Activated CD4-positive, CD25-positive, alpha-beta regulatory T cell treated with anti-CD3 and anti-CD28 coated beads, Interleukin-2, amount 50 U/mL, for 72 hours (primary cell): Measurements from ENCODE around the gene PDZRN4.
"Not testable (repeated sequence)": the region's sequence is repeated elsewhere in the genome, so short reads cannot be mapped to it uniquely, and the experiment has no call there.

Source experiments
- DNase-seq: peaks from one replicate; pipeline ENCODE4 v3.0.0; 2021

The PDZRN4 gene

DNA sequence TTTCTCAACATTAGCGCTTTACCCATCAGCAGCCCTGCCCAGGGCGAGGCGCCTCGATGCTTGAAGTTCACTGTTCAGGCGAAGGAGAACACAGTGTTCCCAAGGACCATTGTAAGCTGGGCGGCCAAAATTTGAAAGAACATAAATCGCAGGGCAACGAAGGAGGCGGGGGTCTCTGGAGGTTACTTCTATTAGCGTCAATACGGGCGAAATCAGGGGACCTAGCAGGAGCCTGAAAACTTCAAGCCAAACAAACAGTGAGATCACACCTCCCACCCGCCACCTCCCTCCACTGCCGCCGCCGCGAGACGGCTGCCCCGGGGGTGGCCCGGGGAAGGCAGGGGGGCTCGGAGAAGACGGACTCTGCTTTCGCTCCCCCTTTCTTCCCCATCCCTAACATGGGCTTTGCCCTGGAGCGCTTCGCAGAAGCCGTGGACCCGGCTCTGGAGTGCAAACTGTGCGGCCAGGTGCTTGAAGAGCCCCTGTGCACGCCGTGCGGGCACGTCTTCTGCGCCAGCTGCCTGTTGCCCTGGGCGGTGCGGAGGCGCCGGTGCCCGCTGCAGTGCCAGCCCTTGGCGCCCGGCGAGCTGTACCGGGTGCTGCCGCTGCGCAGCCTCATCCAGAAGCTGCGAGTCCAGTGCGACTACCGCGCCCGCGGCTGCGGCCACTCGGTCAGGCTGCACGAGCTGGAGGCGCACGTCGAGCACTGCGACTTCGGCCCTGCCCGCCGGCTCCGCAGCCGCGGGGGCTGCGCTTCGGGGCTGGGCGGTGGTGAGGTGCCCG lies at the start of gene PDZRN4:
PDZRN4 (plus strand) TSS at position 263 of the 783 bp plus-strand sequence.
- DNase-seq: no peak

DNA sequence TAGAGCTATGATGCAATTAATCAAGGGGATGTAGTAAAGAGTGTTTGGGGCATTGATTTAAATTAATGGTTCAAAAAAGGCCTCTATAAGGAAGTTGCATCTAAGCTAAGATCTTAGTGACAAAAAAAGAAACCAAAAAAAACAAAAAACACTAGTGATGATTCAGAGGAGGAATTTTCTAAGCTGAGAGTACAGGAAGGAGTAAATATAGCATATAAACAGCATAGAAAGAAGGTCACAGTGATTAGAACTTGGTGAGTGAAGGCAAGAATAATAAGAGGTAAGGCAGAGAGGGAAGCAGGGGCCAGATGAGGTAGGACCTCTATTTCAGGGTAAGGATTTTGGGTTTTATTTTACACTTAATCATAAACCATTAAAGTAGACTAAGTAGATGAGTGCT lies 48.0 kb upstream of the PDZRN4 start:
- no peak for DNase-seq

DNA sequence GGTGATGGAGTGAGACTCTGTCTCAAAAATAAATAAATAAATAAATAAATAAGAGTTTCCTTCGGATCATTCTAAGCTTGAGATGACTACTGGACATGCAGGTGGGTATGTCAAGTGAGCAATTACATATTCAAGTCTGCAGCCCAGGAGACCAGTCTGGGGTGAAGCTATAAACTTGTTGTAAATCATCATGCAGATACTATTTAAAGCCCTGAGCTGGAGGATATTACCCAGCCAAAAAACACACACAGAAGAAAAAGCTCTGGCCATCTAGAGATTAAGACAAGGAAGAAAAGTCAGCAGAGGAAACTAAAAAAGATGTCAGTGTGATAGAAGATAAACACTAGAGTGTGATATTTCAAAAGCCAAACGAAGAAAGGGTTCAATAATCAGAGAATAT lies 47.0 kb upstream of the PDZRN4 start:
- DNase-seq: no peak

DNA sequence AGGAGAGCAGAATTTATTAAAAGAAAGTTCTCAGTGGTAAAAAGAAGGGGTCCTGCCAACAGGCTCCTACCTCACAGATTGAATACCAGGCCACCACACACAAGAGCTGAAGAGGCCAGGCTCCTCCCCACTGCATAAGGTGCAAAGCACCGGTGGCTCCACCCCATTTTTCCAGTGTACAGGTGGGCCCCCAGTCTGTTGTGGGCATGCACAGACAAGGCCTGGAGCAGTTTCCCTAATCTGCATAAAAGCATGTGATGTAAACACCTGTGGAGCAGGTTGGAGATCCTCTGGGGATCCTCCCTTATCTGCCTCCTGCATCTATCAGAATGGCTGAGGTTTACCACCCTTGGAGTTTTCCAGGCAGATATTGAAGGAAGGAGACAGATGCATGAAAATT lies 45.7 kb upstream of the PDZRN4 start:
- no peak for DNase-seq

DNA sequence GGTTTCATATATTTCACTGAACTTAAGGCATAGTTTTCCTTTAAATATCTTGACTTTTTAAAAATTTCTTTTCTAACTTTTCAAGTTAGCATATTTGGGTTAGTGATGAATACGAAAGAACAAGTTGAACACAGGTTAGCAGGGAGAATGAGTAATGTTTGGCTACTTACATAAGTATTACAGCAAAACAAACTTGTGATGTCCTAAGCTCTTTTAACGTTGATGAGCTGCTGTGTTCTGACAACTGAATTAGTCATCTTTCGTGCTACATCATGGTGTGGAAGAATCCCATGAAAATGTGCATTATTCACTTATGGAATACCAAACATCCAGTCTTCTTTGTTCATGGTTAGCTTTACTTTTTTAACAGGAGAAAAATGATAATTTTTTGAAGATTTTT lies 36.3 kb upstream of the PDZRN4 start:
- no peak for DNase-seq

DNA sequence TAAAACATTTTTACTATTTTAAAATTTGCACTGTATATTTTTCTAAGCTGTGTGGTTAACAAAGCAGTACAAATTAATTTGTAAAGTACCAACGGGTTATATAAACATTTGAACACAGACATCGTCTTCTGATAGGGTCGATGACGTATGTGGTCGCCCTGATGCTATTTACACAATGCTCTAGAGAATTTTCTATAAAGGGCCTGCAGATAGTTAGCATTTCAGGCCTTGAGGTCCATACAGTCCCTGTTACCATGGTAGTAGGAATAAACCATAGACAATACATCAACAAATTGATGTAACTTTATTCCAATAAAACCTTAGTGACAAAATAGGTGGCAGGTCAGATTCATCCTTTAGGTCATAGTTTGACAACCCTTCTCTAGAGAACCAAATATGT lies 25.7 kb upstream of the PDZRN4 start:
- no peak for DNase-seq

DNA sequence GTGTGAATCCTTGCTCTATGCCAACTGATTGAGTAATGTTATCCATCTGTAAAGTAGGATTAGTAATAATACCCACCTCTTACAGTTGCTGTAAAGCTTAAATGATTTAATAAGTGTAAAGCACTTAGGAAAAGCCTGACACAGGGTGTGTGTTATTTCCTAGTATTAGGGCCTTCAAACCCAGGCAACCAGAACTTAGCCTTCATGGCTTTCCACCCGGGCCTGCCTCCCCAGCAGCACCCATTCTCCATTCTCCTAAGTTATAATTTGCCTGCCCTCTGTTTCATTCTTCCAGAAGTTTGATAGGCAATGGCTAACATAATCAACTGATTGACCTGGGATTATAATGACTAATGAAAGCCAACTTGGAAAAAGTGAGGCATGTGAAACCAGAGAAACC lies 20.4 kb upstream of the PDZRN4 start:
- no peak for DNase-seq

DNA sequence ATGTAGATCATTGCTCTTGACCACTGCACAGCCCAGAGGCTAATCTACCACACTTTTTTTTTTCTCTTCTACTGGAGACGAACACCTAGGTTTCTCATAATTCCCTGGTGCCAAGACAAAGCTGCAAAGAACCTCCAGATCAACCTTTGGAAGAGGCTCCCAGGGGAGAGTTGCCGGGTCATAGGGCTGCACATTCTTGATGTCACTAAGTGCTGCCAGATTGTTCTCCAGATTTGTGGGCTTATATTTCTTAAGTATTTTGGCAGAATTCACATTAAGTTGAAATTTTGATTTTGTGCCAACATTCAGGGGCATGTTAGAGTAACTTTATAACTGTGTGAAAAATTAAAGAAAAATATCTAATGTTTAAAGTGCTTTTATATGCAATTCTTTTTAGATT lies 13.5 kb upstream of the PDZRN4 start:
- no peak for DNase-seq

DNA sequence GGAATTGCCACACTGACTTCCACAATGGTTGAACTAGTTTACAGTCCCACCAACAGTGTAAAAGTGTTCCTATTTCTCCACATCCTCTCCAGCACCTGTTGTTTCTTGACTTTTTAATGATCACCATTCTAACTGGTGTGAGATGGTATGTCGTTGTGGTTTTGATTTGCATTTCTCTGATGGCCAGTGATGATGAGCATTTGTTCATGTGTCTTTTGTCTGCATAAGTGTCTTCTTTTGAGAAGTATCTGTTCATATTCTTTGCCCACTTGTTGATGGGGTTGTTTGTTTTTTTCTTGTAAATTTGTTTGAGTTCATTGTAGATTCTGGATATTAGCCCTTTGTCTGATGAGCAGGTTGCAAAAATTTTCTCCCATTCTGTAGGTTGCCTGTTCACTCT lies 8.6 kb upstream of the PDZRN4 start:
- not testable (repeated sequence) for DNase-seq

DNA sequence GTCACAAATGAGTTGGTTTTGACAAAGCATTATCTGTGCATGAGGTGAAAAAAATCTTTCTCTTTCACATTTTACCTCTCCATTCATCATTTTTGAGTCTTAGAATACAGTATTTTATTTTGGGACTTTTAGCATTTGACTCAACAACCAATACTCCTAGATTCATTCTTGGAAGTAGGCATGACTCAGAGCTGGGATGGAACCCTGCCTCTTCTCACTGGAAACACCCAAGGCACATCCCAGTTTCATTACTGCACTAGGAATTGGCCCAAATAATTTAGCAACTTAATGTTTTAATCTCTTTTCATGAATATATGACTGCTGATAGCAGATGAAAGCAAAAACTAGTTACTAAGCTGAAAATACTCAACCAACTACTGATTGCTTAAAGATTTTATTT lies 3.3 kb upstream of the PDZRN4 start:
- DNase-seq: no peak

DNA sequence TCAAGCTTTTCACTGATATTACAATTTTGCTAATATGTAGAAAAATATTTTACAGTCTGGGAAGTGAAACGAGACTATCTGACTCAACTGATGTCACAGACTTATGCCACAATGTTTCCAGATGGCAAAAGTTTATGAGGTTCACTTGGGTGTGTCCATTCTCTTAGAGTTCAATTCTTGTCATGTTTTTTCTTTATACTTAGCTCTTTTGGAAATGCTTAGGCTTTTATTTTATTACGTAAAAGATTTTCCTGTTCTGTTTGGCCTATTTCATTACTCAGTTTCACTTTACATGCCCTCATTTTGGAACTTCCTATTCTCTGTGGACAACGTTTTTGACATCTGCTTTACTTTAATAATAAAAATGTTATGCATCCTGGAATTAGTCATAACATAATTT lies 2.1 kb upstream of the PDZRN4 start:
- no peak for DNase-seq

DNA sequence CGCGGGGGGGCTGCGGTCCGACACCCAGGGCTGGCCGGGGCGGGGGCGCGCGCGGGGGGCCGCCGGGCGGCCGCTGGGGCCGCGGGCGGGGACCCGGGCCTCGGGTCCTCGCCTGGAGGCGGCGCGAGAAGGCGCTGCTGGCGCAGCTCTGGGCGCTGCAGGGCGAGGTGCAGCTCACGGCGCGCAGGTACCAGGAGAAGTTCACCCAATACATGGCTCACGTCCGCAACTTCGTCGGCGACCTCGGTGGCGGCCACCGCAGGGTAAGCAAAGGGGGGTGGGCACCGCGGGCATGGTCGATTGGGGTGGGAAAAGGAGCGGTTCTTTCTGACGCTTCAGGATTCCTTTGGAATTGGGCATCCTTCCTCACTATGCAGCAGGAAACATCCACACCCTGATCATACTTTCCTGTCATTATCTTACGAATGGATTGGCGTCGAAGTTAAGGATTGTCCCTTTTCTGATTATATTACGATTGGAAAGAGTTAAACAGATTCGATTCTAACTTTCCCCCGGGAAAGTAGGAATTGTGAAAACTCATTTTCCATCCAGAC lies 798 bp downstream of the PDZRN4 start:
- no peak for DNase-seq

DNA sequence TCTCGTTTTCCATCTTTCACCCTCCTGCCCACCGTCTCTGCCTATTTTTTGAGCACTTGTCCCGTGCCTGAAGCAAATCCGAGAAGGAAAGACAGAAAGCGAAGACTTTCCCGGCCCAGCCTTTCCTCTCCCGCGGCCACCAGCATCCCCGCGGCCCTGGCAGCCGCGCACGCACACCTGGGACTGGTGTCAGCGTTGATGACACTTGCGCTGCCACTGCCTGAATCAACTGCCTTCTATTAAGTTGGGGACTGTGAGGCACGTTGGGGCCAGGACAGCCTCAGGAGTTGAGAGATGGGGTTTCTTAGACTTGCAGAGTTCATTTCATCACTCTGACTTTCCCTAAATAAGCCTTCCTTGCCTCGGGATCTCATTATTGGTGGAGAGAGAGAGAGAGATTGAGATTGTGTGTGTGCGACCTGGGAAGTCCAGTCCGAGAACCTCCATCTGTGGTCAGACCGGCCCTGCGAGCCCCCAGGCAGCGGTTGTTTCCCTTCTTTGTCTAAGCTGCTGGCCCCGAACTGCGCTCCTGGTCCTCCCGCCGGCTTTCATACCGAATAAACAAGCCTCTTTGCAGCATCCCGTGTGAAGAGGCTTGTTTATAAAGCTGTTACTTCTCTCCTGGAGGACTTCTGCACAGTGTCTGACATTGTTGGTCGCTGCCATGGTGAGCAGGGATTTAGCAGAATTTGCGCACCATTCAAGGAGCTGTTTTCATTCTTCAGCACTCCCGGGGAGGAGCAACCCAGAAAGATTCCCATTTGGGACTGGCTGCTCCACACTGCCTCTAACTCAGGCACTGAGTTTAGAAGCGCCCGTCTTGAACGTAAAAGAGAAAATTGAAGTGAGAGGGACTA lies 1.5 kb downstream of the PDZRN4 start:
- DNase-seq: no peak

DNA sequence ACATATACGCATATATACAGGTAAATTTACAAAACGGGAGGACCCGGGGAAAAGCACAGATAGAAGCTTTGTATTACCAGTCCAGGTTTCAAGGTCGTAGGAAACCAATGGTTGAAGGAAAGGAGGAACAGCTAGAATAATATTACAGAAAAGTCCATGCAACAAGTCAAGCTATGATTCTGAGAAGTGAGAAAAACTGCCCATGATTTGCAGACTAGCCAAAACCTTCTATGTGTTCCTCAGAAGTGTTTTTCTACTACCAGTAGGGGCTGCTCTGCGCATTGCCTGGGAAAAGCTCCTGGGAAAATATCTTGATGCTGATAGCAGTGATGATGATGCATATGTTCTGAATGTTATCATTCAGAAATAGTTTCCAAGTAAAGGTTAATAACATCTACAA lies 2.2 kb downstream of the PDZRN4 start:
- no peak for DNase-seq

DNA sequence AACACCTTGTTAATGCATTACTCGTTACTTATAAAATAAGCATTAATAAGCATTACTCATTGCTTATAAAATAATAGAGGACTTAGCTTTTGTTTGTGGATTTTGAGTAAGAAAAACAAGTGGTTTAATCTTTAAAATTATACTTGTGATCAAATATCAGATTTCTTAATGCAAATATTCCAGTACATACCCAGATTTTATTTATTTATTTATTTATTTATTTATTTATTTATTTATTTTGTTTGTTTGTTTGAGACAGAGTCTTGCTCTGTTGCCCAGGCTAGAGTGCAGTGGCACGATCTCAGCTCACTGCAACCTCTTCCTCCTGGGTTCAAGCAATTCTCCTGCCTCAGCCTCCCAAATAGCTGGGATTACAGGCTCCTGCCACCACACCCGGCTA lies 3.4 kb downstream of the PDZRN4 start:
- DNase-seq: not testable (repeated sequence)

DNA sequence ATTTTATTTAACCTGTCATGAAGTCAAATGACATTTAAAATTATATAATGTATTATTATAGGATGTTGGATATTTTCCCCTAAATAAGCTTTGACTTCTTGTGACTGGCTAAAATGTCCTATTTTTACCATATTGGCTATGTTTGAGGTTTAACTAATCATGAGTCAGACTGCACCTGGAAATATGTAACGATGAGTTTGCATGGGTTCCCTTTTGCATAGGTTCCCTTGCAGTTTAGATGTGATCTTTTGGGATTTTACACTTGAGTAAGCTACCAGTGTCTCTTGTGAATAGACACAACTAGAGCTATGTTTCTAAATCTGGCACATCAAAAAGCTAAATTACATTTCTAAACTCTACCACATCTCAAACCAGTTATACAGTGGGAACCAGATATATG lies 5.2 kb downstream of the PDZRN4 start:
- DNase-seq: no peak

DNA sequence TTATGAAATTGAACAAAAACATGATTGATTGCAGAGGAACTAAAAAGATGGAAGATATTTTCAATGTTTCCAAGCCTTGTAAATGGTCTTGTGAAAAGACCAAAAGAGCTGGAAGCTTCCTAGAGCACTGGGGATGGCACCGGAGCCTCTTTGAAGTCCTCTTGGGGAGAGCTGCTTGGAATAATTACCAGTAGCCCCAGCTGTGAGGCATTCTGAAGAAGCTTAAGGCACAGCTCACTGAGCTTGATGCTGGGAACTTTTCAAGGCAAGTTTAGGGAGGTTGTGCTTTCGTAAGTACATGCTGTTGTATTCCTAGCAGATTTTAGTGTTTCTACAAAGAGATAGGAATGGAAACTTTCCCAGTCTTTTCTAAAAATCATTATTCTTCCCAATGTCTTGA lies 13.9 kb downstream of the PDZRN4 start:
- DNase-seq: no peak

DNA sequence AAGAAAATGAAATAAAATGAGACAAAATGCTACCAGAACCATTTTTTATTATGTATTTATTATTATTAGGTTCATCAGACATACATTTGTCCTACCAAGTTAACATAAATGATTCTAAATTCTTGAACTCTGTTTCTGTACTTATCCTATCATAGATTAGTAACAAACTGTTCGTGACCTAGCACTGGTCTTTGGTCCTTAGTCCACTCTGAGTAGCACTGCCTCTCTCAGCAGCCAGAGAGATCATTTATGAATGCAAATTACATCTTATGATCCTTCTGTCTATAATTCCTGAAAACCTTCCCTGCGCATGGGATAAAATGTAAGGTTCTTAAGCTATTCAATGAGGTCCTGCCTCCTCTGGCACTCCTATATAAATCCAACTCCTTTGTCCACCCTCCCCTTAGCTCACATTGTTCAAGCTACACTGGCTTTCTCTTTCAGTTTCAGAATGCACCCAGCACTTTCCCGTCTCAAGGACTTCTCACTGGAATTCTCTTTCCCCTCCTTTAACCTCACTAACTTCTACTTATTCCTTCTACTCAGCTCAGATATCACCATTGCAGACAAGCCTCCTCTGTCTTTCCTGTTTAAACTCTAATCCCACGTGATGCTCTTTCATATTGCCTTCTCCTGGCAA lies 17.1 kb downstream of the PDZRN4 start:
- no peak for DNase-seq

DNA sequence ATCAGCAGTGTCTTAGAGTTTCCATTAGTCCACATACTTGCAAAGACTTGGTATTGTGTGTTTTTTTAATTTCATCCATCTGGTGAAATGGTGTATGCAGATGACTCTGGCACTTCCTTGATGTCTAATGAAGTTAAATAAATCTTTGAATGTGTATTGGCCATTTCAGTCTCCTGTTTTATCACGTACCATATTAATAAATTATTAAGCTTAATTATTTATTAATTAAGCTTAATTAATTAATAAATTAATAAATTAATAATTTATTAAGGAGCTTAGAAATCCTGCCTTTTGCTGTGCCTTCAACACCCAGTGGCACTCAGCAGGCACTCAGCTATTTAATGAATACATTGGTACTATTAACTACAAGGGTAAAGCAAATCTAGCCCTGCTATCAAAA lies 18.2 kb downstream of the PDZRN4 start:
- no peak for DNase-seq

DNA sequence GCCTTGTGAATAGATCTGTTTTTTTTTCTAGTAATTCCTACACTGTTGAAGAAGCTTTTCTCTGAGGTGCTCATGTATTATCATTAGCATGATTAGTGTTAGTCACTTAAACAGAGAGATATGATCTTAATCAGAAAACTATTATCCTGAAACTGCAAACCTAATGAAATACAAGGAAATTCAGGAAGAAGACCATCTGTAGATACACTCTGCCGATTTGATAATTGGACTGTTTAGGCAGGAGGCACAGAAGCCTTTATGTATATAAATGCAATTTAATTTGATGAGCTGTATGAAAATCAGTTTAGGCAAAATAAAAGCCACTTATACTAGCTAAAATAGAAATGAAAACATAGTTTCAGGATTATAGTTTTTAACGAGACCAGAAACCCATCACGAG lies 23.3 kb downstream of the PDZRN4 start:
- no peak for DNase-seq

DNA sequence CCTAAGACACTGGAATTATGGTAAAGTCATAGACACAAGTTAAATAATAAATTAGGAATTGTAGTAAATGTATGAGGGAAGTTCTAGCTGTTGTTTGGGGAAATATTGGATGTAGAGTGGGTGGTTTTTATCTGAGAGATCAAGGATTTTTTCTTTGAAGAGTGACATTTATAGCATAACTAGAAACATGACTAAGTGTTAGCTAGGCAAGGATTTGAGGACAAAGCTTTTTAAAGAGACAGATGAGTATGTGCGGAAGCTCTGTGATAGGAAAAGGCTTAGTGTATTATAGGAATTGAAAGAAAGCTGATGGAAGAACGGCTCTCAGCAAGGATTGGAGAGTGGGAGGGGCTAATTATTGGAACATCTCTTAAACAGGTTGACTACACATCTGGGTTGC lies 24.5 kb downstream of the PDZRN4 start:
- no peak for DNase-seq

DNA sequence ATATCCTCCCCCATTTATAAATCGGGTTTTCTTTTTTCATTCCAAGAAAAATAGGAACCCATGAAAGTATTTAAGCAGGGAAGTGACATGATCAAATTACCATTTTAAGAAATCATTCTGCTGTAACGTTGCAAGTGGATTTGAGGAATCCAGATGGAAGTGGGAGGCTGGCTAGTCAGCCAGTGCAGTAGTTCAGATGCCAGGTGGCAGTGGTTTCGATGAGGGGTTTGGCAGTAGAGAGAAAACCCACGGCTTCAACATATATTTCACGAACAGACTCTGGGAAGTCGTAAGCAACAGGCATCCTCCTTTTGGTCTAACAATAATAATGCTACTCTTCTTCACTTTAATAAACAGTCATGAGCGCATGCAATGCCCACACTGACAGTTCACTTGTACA lies 25.0 kb downstream of the PDZRN4 start:
- DNase-seq: no peak

DNA sequence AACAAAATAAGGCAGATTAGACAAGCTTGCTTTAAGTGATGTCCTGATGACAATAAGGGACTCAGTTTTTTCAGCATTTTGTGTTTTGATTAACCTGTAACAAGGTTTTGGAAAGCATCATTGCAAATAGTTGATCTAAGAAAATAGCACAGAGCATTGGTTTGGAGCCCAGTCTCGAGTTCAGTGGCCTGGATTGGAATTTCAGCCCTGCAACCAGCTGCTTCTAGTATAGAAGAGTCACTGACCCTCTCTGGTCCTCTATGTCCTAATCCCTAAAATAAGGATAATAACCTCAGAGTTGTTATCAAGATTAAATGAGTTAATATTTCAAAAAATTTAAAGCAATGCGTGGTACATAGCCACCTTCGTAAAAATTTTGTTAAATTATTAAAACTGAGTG lies 25.5 kb downstream of the PDZRN4 start:
- no peak for DNase-seq

DNA sequence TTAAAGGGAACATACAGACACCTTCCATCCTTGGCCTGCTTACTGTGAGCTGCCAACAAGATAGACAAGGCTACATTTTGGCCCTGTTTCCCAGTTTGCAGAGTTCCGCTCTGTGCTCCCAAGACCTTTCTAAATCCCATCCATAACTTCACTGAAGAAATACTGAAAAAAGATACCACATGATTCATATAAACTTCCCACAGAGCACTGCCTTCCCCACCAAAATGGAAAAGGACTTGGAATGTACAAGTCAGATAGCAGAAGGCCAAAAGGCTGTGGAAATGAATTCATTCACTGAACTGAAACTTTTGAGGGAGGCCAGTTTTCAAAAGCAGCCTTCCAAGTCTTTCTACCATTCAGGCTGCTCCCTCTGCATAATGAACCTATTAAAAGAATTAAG lies 29.6 kb downstream of the PDZRN4 start:
- no peak for DNase-seq
